ENCODE results near the gene CCDC149. TPM values are rescaled to one million over a fixed set of nuclear protein-coding genes. Genes with fewer than 3 reads are reported as not detected.
"Not testable (repeated sequence)": the region's sequence is repeated elsewhere in the genome, so short reads cannot be mapped to it uniquely, and the experiment has no call there.

The CCDC149 gene
- total RNA-seq, 2 experiments from 2014 or later, result not detected

DNA sequence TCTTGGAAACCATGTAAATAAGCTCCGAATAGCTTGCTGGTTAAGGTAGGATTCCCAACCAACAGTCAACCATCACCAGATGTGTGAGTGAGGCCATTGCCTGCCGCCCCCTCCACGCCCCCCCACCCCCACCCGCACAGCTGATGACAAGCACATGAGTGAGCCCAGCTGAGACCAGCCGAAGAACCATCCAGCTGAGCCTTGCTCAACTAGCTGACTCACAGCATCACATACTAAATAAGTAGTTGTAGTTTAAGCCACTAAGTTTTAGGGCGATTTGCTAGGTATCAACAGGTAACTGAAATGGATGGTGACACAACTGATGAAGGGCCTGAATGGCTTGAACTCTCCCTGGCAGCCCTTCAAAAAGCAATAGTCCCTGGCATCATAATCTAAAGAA lies 1.6 kb upstream of the CCDC149 start:
- H4K20me1 ChIP-seq (ENCODE audit: insufficient read depth, low read length), result no peaks in the 10 kb centered on the region
- no TSS peak for BruUV-seq (replicated peaks)
- no peaks in the 10 kb centered on the region for H3K4me1 ChIP-seq (ENCODE audit: insufficient read depth, low read length, poor library complexity, severe bottlenecking)
- DNase-seq (ENCODE audit: low spot score), result no peak
- H3K36me3 ChIP-seq (ENCODE audit: insufficient read depth, low read length), result no peaks in the 10 kb centered on the region
- CTCF ChIA-PET (ENCODE audit: unreplicated experiment), result no interaction called here
- intact Hi-C loops (cut with micrococcal nuclease; ENCODE audit: unreplicated experiment), result no loop called here
- H3K9me3 ChIP-seq (ENCODE audit: low read length), result no peaks in the 10 kb centered on the region
- TF ChIP-seq EZH2phosphoT487 (IDR thresholded peaks at IDR 0.05; ENCODE audit: borderline replicate concordance, low read depth, low read length), result no peak
- no peak for TF ChIP-seq CTCF (conservative IDR thresholded peaks at IDR 0.05; ENCODE audit: low read length)
- no peak overlapping the region for H2AFZ ChIP-seq (ENCODE audit: low read length)
- H3K27ac ChIP-seq (ENCODE audit: low read depth, low read length, poor library complexity, severe bottlenecking), result no peak overlapping the region
- no peaks in the 10 kb centered on the region for H3K79me2 ChIP-seq (ENCODE audit: insufficient read depth, low read depth, low read length)
- no peaks in the 10 kb centered on the region for H3K9me2 ChIP-seq (ENCODE audit: insufficient read depth, low read length)
- H3K4me3 ChIP-seq (ENCODE audit: low read depth, low read length, poor library complexity, severe bottlenecking), result no peak overlapping the region
- H3K4me2 ChIP-seq (ENCODE audit: low read length), result no peak overlapping the region
- POLR2A ChIA-PET, result interaction anchor here (1.0 kb wide), 1 partner anchor 178 kb away, joined by 5 read pairs; no protein-coding TSS in a partner anchor

DNA sequence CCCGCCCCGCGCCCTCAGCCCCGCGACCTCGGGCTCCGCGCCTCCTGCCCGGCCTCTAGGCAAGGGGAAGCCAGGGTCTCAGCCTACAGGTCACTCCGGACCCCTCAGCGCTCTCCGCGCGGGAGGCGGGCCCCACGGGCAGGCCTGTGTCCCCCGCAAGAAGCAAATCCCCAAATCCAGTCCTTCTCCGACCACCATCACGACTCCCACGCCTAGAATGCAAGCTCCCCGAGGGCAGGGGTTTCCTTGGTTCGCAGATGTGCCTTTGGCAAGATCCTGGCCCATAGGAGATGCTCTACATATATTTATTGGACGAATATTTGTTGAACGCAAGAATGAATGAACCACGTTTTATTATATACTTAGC lies 260 bp upstream of the CCDC149 start:
- no peak for DNase-seq (ENCODE audit: low spot score)
- no peaks in the 10 kb centered on the region for H3K36me3 ChIP-seq (ENCODE audit: insufficient read depth, low read length)
- no peak overlapping the region for H3K4me2 ChIP-seq (ENCODE audit: low read length)
- ChIA-PET CTCF (ENCODE audit: unreplicated experiment) (no interaction called here), POLR2A (interaction anchor here (0.7 kb wide), 1 partner anchor 597 kb away, joined by 3 read pairs; no protein-coding TSS in a partner anchor)
- intact Hi-C loops (cut with micrococcal nuclease; ENCODE audit: unreplicated experiment), result no loop called here
- no peaks in the 10 kb centered on the region for H4K20me1 ChIP-seq (ENCODE audit: insufficient read depth, low read length)
- BruUV-seq (replicated peaks), result no TSS peak
- no peaks in the 10 kb centered on the region for H3K9me2 ChIP-seq (ENCODE audit: insufficient read depth, low read length)
- H3K27ac ChIP-seq (ENCODE audit: low read depth, low read length, poor library complexity, severe bottlenecking), result no peak overlapping the region
- H2AFZ ChIP-seq (ENCODE audit: low read length), result no peak overlapping the region
- TF ChIP-seq CTCF (conservative IDR thresholded peaks at IDR 0.05; ENCODE audit: low read length) (no peak), EZH2phosphoT487 (IDR thresholded peaks at IDR 0.05; ENCODE audit: borderline replicate concordance, low read depth, low read length) (no peak)
- no peaks in the 10 kb centered on the region for H3K4me1 ChIP-seq (ENCODE audit: insufficient read depth, low read length, poor library complexity, severe bottlenecking)
- H3K79me2 ChIP-seq (ENCODE audit: insufficient read depth, low read depth, low read length), result no peaks in the 10 kb centered on the region
- H3K4me3 ChIP-seq (ENCODE audit: low read depth, low read length, poor library complexity, severe bottlenecking), result no peak overlapping the region
- H3K9me3 ChIP-seq (ENCODE audit: low read length), result no peaks in the 10 kb centered on the region

GRCh38 chr4:24910499-24910898 lies 2.3 kb downstream of the CCDC149 start:
- Histone ChIP-seq H4K20me1 (ENCODE audit: insufficient read depth, low read length) (no peaks in the 10 kb centered on the region), H3K9me3 (ENCODE audit: low read length) (no peaks in the 10 kb centered on the region), H3K36me3 (ENCODE audit: insufficient read depth, low read length) (no peaks in the 10 kb centered on the region), H3K9me2 (ENCODE audit: insufficient read depth, low read length) (no peaks in the 10 kb centered on the region), H3K4me2 (ENCODE audit: low read length) (no peak overlapping the region), H3K79me2 (ENCODE audit: insufficient read depth, low read depth, low read length) (no peaks in the 10 kb centered on the region), H3K4me3 (ENCODE audit: low read depth, low read length, poor library complexity, severe bottlenecking) (no peak overlapping the region), H3K27ac (ENCODE audit: low read depth, low read length, poor library complexity, severe bottlenecking) (no peak overlapping the region), H2AFZ (ENCODE audit: low read length) (no peak overlapping the region), H3K4me1 (ENCODE audit: insufficient read depth, low read length, poor library complexity, severe bottlenecking) (no peaks in the 10 kb centered on the region)
- intact Hi-C loops (cut with micrococcal nuclease; ENCODE audit: unreplicated experiment), result no loop called here
- TF ChIP-seq CTCF (conservative IDR thresholded peaks at IDR 0.05; ENCODE audit: low read length), result no peak
- no peak for TF ChIP-seq EZH2phosphoT487 (IDR thresholded peaks at IDR 0.05; ENCODE audit: borderline replicate concordance, low read depth, low read length)
- no peak for DNase-seq (ENCODE audit: low spot score)
- CTCF ChIA-PET (ENCODE audit: unreplicated experiment), result no interaction called here
- POLR2A ChIA-PET, result no interaction called here
- BruUV-seq (replicated peaks), result no TSS peak

DNA sequence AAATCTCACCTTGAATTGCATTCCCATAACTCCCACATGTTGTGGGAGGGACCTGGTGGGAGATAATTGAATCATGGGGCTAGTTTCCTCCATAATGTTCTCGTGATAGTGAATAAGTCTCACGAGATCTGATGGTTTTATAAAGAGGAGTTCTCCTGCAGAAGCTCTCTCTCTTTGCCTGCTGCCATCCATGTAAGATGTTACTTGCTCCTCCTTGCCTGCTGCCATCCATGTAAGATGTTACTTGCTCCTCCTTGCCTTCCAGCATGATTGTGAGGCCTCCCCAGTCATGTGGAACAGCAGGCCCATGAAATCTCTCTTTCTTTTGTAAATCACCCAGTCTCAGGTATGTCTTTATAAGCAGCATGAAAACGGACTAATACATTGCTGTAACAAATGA lies 3.2 kb downstream of the CCDC149 start:
- intact Hi-C loops (cut with micrococcal nuclease; ENCODE audit: unreplicated experiment); H3K79me2 ChIP-seq (ENCODE audit: insufficient read depth, low read depth, low read length); H4K20me1 ChIP-seq (ENCODE audit: insufficient read depth, low read length): not testable (repeated sequence)

More for the DNA sequence above, 3.2 kb downstream of the CCDC149 start:
- H3K4me1 ChIP-seq (ENCODE audit: insufficient read depth, low read length, poor library complexity, severe bottlenecking); H2AFZ ChIP-seq (ENCODE audit: low read length); H3K4me3 ChIP-seq (ENCODE audit: low read depth, low read length, poor library complexity, severe bottlenecking); BruUV-seq (replicated peaks); DNase-seq (ENCODE audit: low spot score); H3K9me2 ChIP-seq (ENCODE audit: insufficient read depth, low read length); H3K9me3 ChIP-seq (ENCODE audit: low read length); H3K4me2 ChIP-seq (ENCODE audit: low read length); CTCF ChIA-PET (ENCODE audit: unreplicated experiment); POLR2A ChIA-PET; H3K36me3 ChIP-seq (ENCODE audit: insufficient read depth, low read length); H3K27ac ChIP-seq (ENCODE audit: low read depth, low read length, poor library complexity, severe bottlenecking): not testable (repeated sequence)
